HCT116 (cell line): ENCODE data around the gene KDM4D.

Experiments
- CTCF ChIP-seq, 3 experiments: fragments of 200-600 bp in 1 of 3; sonication (generic) in 1 of 3; IDR thresholded peaks in 2 of 3; conservative IDR thresholded peaks in 1 of 3; 2 replicates each; pipeline ENCODE4 v1.5.1; 2012 to 2017; ENCODE audit warnings: low read depth in 2 of 3, low read length in 2 of 3, antibody characterized with exemption in 1 of 3, borderline replicate concordance in 1 of 3, control low read depth in 1 of 3, mild to moderate bottlenecking in 1 of 3, mixed read lengths in 1 of 3, mixed run types in 1 of 3, moderate library complexity in 1 of 3; ENCODE audit not compliant: insufficient read depth in 1 of 3
- EZH2 ChIP-seq: fragments of 200-600 bp; sonication (generic); IDR thresholded peaks from 2 replicates; pipeline ENCODE4 v1.6.1; 2017; ENCODE audit warnings: antibody characterized with exemption, mixed run types
- EZH2phosphoT487 ChIP-seq: fragments of 200-600 bp; IDR thresholded peaks from 2 replicates; pipeline ENCODE4 v1.6.1; 2018; ENCODE audit warnings: antibody characterized with exemption, borderline replicate concordance
- JUND ChIP-seq: IDR thresholded peaks from 2 replicates; pipeline ENCODE4 v1.6.1; 2012
- MAX ChIP-seq: IDR thresholded peaks from 2 replicates; pipeline ENCODE4 v1.6.1; 2012
- POLR2A ChIP-seq: IDR thresholded peaks from 2 replicates; pipeline ENCODE4 v1.7.0; 2011; ENCODE audit warnings: borderline replicate concordance; ENCODE audit not compliant: insufficient read depth, insufficient read length; ENCODE audit errors: extremely low read depth
- POLR2AphosphoS5 ChIP-seq: IDR thresholded peaks from 2 replicates; pipeline ENCODE4 v1.6.1; 2011; ENCODE audit warnings: mild to moderate bottlenecking, low read depth, low read length, moderate library complexity
- RAD21 ChIP-seq: IDR thresholded peaks from 2 replicates; pipeline ENCODE4 v1.6.1; 2012; ENCODE audit warnings: low read depth, mild to moderate bottlenecking
- REST ChIP-seq: IDR thresholded peaks from 2 replicates; pipeline ENCODE4 v1.6.1; 2012; ENCODE audit warnings: low read depth
- SP1 ChIP-seq: IDR thresholded peaks from 2 replicates; pipeline ENCODE4 v1.6.1; 2012; ENCODE audit warnings: low read depth
- YY1 ChIP-seq: IDR thresholded peaks from 2 replicates; pipeline ENCODE4 v1.6.1; 2011; ENCODE audit warnings: low read length, low read depth, moderate library complexity, mild to moderate bottlenecking; ENCODE audit not compliant: insufficient replicate concordance; ENCODE audit errors: extremely low read depth
- ZBTB33 ChIP-seq: IDR thresholded peaks from 2 replicates; pipeline ENCODE4 v1.6.1; 2011; ENCODE audit warnings: mild to moderate bottlenecking, low read length, moderate library complexity; ENCODE audit not compliant: insufficient replicate concordance; ENCODE audit errors: extremely low read depth

GRCh38 chr11:95014184-95014821 is 40.8 kb downstream of the KDM4D start:
- no peak for TF ChIP-seq CTCF (IDR thresholded peaks at IDR 0.05 in 2 of 3, conservative IDR thresholded peaks at IDR 0.05 in 1 of 3; ENCODE audit: borderline replicate concordance in 1 of 3, insufficient read depth in 1 of 3, low read depth in 2 of 3, low read length in 2 of 3)
- TF ChIP-seq SP1, result no peak
- no peak for TF ChIP-seq POLR2A
- no peak for TF ChIP-seq YY1
- TF ChIP-seq EZH2, result no peak
- no peak for TF ChIP-seq REST
- TF ChIP-seq POLR2AphosphoS5, result no peak
- no peak for TF ChIP-seq RAD21
- TF ChIP-seq MAX, result no peak
- no peak for TF ChIP-seq EZH2phosphoT487
- TF ChIP-seq JUND, result no peak
- no peak for TF ChIP-seq ZBTB33
